ENCODE data around the gene STPG1.
"Not testable (repeated sequence)": the region's sequence is repeated elsewhere in the genome, so short reads cannot be mapped to it uniquely, and the experiment has no call there.

Gene STPG1

GRCh38 chr1:24451746-24452145, 38.2 kb upstream of the STPG1 start:
- H3K4me3 ChIP-seq (ENCODE audit: low read length), result no peak overlapping the region
- no peak for TF ChIP-seq CTCF (conservative IDR thresholded peaks at IDR 0.05; ENCODE audit: low read depth, low read length)
- no peak for DNase-seq (ENCODE audit: low read depth)

GRCh38 chr1:24450857-24451397, 37.3 kb upstream of the STPG1 start:
- no peak for TF ChIP-seq CTCF (conservative IDR thresholded peaks at IDR 0.05; ENCODE audit: low read depth, low read length)
- no peak for DNase-seq (ENCODE audit: low read depth)
- H3K4me3 ChIP-seq (ENCODE audit: low read length), result no peak overlapping the region

GRCh38 chr1:24450316-24450715, 36.7 kb upstream of the STPG1 start:
- DNase-seq (ENCODE audit: low read depth), result no peak

GRCh38 chr1:24446446-24446845, 32.9 kb upstream of the STPG1 start:
- DNase-seq (ENCODE audit: low read depth); H3K4me3 ChIP-seq (ENCODE audit: low read length): not testable (repeated sequence)

More at GRCh38 chr1:24450316-24450715, 36.7 kb upstream of the STPG1 start:
- TF ChIP-seq CTCF (conservative IDR thresholded peaks at IDR 0.05; ENCODE audit: low read depth, low read length), result no peak
- H3K4me3 ChIP-seq (ENCODE audit: low read length), result no peak overlapping the region

- H3K4me3 ChIP-seq (ENCODE audit: low read length), result no peak overlapping the region
- TF ChIP-seq CTCF (conservative IDR thresholded peaks at IDR 0.05; ENCODE audit: low read depth, low read length), result no peak
- no peak for DNase-seq (ENCODE audit: low read depth)
Measured at GRCh38 chr1:24443241-24443656, 29.7 kb upstream of the STPG1 start.

- no peak overlapping the region for H3K4me3 ChIP-seq (ENCODE audit: low read length)
- TF ChIP-seq CTCF (conservative IDR thresholded peaks at IDR 0.05; ENCODE audit: low read depth, low read length), result no peak
- no peak for DNase-seq (ENCODE audit: low read depth)
Measured at GRCh38 chr1:24442764-24443163, 29.2 kb upstream of the STPG1 start.

GRCh38 chr1:24441996-24442668, 28.6 kb upstream of the STPG1 start:
- TF ChIP-seq CTCF (conservative IDR thresholded peaks at IDR 0.05; ENCODE audit: low read depth, low read length), result no peak
- H3K4me3 ChIP-seq (ENCODE audit: low read length), result no peak overlapping the region
- no peak for DNase-seq (ENCODE audit: low read depth)

All from retinal pigment epithelial cell (primary cell).